Fibroblast of villous mesenchyme (primary cell): ENCODE results near the gene NPC1. TPM values are rescaled to one million over a fixed set of nuclear protein-coding genes. Genes with fewer than 3 reads are reported as not detected.
"Not testable (repeated sequence)": the region's sequence is repeated elsewhere in the genome, so short reads cannot be mapped to it uniquely, and the experiment has no call there.

ENCODE experiments used
- DNase-seq: peaks from one replicate; pipeline ENCODE4 v3.0.0-alpha.2; 2010; ENCODE audit warnings: low read depth
- H3K4me3 ChIP-seq: 2 replicates; pipeline ENCODE4 v1.5.1; 2011; ENCODE audit warnings: low read depth, mild to moderate bottlenecking, low read length
- CTCF ChIP-seq: IDR thresholded peaks from 2 replicates; pipeline ENCODE4 v1.5.1; 2012; ENCODE audit warnings: low read depth, mild to moderate bottlenecking, low read length; ENCODE audit not compliant: insufficient read depth
- total RNA-seq: library from RNA; depleted of rRNA; stranded (reverse); fragments of >200 nt; gene quantifications from 2 replicates; pipeline ENCODE4 v1.2.3, GENCODE V29; 2012

The NPC1 gene
- total RNA-seq, 1 donor: 38.4 TPM

- peak; percentile 29 for DNase-seq
- TF ChIP-seq CTCF: no peak
- H3K4me3 ChIP-seq: peak overlapping the region; percentile 55
Measured at GRCh38 chr18:23619388-23619881, 33.1 kb upstream of the NPC1 start.

- no peak for DNase-seq
- TF ChIP-seq CTCF: no peak
- H3K4me3 ChIP-seq: peak overlapping the region; percentile 55
Measured at GRCh38 chr18:23618862-23619387, 32.6 kb upstream of the NPC1 start.

GRCh38 chr18:23617412-23618014, 31.2 kb upstream of the NPC1 start:
- no peak for TF ChIP-seq CTCF

GRCh38 chr18:23616258-23616657, 30.0 kb upstream of the NPC1 start:
- no peak overlapping the region for H3K4me3 ChIP-seq
- no peak for DNase-seq
- TF ChIP-seq CTCF: no peak

More at GRCh38 chr18:23617412-23618014, 31.2 kb upstream of the NPC1 start:
- no peak overlapping the region for H3K4me3 ChIP-seq
- DNase-seq: no peak

- TF ChIP-seq CTCF: no peak
- no peak overlapping the region for H3K4me3 ChIP-seq
- no peak for DNase-seq
Measured at GRCh38 chr18:23614891-23615290, 28.6 kb upstream of the NPC1 start.

- DNase-seq: no peak
- no peak for TF ChIP-seq CTCF
- H3K4me3 ChIP-seq: no peak overlapping the region
Measured at GRCh38 chr18:23614413-23614812, 28.1 kb upstream of the NPC1 start.

- DNase-seq, H3K4me3 ChIP-seq: not testable (repeated sequence)
Measured at GRCh38 chr18:23613091-23613475, 26.8 kb upstream of the NPC1 start.
